COR-L47 (cell line): ENCODE data around the gene ZNF8.
"Not testable (repeated sequence)": the region's sequence is repeated elsewhere in the genome, so short reads cannot be mapped to it uniquely, and the experiment has no call there.

Experiments used
- DNase-seq: peaks from one replicate; lab custom pipeline; 2025; lab: John Stamatoyannopoulos, UW

Gene ZNF8

DNA sequence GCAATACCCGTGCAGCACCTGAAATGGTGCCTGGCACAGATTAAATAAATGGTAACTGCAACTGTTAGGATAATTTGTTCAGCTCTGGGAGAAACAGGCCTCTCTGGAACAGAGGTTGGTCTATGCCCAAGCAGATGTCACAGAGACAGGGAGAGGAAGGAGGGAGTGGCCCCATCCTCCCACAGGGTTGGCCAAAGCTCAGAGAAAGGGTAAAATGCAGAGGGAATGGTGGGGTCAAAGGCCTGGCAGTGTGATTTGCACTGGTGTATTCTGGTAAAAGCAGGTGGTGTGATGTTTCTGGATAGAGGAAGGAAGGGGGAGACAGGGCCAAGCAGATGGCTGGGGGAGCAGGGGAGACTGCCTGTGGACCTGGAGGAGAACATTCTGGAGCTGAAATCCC, 57.5 kb downstream of the ZNF8 start:
- no peak for DNase-seq

DNA sequence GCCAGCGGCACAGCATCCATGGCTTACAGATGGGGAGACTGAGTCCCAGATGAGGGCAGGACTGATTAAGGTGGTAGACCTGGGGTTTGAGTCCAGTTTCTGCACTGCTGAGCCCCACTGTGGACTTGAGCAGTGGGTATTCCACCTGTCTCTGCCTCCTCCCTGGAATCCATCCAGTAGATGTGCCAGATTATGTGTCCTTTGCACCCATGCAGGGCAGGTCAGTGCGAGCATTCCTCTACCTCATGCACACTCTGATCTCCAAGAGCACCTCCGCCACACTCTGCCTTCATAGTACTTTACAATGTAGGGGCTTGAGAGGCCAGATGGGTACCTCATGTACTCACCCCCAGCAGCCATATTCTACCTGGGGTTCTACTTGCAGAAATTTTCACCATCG, 58.1 kb downstream of the ZNF8 start:
- no peak for DNase-seq

- DNase-seq, result no peak
Measured at GRCh38 chr19:58338336-58338735, 59.6 kb downstream of the ZNF8 start.

DNA sequence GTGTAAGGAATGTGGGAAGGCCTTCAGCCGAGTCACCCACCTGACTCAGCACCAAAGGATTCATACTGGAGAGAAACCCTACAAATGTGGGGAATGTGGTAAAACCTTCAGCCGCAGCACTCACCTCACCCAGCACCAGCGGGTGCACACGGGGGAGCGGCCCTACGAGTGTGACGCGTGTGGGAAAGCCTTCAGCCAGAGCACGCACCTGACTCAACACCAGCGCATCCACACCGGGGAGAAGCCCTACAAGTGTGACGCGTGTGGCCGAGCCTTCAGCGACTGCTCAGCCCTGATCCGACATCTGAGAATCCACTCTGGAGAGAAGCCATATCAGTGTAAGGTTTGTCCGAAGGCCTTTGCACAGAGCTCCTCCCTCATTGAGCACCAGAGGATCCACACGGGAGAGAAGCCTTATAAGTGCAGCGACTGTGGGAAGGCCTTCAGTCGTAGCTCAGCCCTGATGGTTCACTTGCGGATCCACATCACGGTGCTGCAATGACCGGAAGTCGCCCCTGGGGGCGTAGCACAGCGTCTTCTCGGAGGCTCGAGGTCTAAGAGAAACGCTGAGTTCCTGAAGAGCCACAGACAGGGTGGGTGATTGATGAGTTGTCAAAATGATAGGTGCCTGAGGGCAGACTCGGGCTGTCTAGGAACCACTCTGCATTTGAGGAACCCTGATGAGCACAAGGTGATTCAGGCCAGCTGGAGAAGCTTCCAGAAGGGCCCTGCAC, 60.2 kb downstream of the ZNF8 start:
- no peak for DNase-seq

- no peak for DNase-seq
Measured at GRCh38 chr19:58345558-58345957, 66.8 kb downstream of the ZNF8 start.

- DNase-seq, result peak; percentile 68
Measured at GRCh38 chr19:58346961-58347929, 68.5 kb downstream of the ZNF8 start.

DNA sequence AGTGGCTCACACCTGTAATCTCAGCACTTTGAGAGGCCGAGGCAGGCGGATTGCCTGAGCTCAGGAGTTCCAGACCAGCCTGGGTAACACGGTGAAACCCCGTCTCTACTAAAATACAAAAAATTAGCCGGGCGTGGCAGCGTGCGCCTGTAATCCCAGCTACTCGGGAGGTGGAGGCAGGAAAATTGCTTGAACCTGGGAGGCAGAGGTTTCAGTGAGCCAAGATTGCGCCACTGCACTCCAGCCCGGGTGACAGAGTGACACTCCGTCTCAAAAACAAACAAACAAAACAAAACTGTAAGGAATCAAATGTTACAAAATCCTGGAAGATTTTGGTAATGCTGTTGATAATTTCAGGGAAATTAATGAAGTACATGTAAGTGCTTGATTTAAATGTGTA, 69.3 kb downstream of the ZNF8 start:
- DNase-seq, result not testable (repeated sequence)

GRCh38 chr19:58349590-58349989, 70.8 kb downstream of the ZNF8 start:
- no peak for DNase-seq

- no peak for DNase-seq
Measured at GRCh38 chr19:58350001-58350861, 71.5 kb downstream of the ZNF8 start.

DNA sequence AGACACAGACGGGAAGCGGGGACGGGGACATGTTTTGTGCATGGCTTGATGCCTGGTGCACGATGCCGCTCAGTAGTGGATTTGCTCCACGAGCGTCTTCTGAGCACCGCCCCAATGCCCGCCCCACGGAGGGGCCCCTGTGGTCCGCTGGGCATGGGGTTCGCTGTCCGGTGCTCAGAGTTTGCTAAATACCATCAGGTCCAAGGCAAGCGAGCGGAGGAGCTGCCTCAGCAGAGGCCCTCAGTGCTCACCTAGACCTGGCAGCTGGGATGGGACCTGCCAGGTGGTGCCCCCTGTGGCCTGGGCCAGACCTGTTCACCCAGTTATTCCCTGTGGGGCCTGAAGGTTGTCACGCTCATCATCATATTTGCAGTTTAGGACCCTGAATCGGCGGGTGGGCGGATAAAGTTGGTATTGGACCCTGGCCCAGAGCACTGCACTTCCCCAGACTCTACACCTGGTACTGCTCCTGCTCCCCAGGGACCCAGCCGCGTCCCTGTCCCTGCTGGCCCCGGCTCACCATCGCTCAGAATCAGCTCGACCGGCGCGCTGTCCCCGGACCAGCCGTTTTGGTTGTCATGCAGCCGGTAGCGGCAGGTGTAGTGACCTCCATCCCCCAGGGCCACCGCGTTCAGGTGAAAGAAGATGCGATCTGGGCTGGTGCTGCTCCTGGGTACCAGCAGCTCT, 72.3 kb downstream of the ZNF8 start:
- no peak for DNase-seq

- no peak for DNase-seq
Measured at GRCh38 chr19:58351558-58351878, 72.8 kb downstream of the ZNF8 start.

DNA sequence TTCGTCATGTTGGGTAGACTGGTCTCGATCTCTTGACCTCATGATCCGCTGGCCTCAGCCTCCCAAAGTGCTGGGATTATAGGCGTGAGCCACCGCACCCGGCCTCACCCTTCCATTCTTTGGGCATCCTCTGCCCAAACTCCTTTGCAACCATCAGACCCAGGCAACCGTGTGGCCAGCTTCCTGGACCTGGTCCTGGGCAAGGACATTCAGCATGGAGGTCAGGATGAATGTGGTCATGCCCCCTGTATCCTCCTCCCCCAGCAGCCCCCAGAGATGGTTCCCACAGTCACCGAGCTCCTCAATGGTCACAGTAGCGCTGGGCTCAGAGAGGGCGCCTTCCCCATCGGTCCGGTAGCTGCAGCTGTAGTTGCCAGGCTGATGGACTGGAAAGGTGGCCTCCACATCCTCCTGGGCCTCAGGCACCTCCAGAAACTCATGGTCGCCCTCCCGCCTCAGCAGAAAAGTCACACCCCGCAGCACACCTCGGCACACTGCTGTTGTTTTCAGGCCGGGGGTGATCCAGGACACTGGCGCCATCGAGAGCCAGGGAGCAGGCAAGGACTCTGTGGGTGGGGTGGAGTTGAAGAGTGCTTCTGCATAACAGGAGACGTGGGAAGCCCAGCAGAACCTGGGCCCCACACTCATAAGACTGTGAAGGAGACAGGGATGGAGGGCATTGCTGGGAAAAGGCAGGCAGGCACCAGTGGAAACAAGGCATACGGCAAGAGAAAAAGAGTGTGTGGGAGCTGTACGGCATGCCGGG, 73.4 kb downstream of the ZNF8 start:
- no peak for DNase-seq
